CD4-positive, alpha-beta T cell (primary cell): ENCODE results near the gene GPR107. TPM values are rescaled to one million over a fixed set of nuclear protein-coding genes. Genes with fewer than 3 reads are reported as not detected.

ENCODE experiments used
- ATAC-seq: fragments of 200-7000 bp; cut with Tn5 transposase; one replicate; pipeline ENCODE4 v1.10.0; 2022; ENCODE audit warnings: mild to moderate bottlenecking; ENCODE audit not compliant: poor library complexity
- CTCF ChIA-PET: fragments of 350-600 bp; sonication (Branson Sonifier 250); formaldehyde crosslinking; loops from one replicate; lab custom pipeline; 2021; ENCODE audit warnings: antibody characterized with exemption, inconsistent platforms; lab: Charles Lee
- POLR2A ChIA-PET: fragments of 350-600 bp; sonication (Branson Sonifier 250); formaldehyde crosslinking; loops from one replicate; lab custom pipeline; 2021; ENCODE audit warnings: antibody characterized with exemption, inconsistent platforms; lab: Charles Lee
- DNase-seq, 14 experiments: peaks; one replicate each; pipeline ENCODE4 v3.0.0-alpha.2; 2013 to 2020; ENCODE audit warnings: mixed read lengths in 2 of 14
- H3K27ac ChIP-seq, 2 donors: one replicate each; pipeline versions ENCODE4 v1.5.1 to v1.7.0; 2013; ENCODE audit warnings: low read length in 2 of 2, low read depth in 1 of 2, mild to moderate bottlenecking in 1 of 2
- H3K27me3 ChIP-seq, 2 experiments: 1 replicate in 1 of 2; 2 replicates in 1 of 2; pipeline versions ENCODE4 v1.6.1 to v1.7.0; 2013; ENCODE audit warnings: low read length in 2 of 2, control low read depth in 1 of 2, mild to moderate bottlenecking in 1 of 2, moderate library complexity in 1 of 2; ENCODE audit not compliant: insufficient read depth in 2 of 2, control insufficient read depth in 1 of 2
- H3K36me3 ChIP-seq: one replicate; pipeline ENCODE4 v1.6.1; 2013; ENCODE audit warnings: low read length, control low read depth; ENCODE audit not compliant: insufficient read depth
- H3K4me1 ChIP-seq: one replicate; pipeline ENCODE4 v1.6.1; 2013; ENCODE audit warnings: low read length, control low read depth; ENCODE audit not compliant: insufficient read depth
- H3K4me3 ChIP-seq: one replicate; pipeline ENCODE4 v1.5.1; 2013; ENCODE audit warnings: mild to moderate bottlenecking, low read length, moderate library complexity
- H3K9me3 ChIP-seq, 2 experiments: 1 replicate in 1 of 2; 2 replicates in 1 of 2; pipeline versions ENCODE4 v1.6.1 to v1.7.0; 2013; ENCODE audit warnings: low read length in 2 of 2, mild to moderate bottlenecking in 2 of 2, control low read depth in 1 of 2, moderate library complexity in 1 of 2; ENCODE audit not compliant: control insufficient read depth in 1 of 2, insufficient read depth in 1 of 2
- H3K27ac Mint-ChIP-seq: one replicate; pipeline ENCODE4 v1.8.0; 2020; ENCODE audit warnings: mixed read lengths
- H3K27me3 Mint-ChIP-seq: one replicate; pipeline ENCODE4 v1.8.0; 2021; ENCODE audit warnings: mixed read lengths
- H3K36me3 Mint-ChIP-seq: one replicate; pipeline ENCODE4 v1.8.0; 2021; ENCODE audit warnings: low read depth, mixed read lengths
- H3K4me1 Mint-ChIP-seq: one replicate; pipeline ENCODE4 v1.8.0; 2021; ENCODE audit warnings: low read depth, mixed read lengths
- H3K4me3 Mint-ChIP-seq: one replicate; pipeline ENCODE4 v1.8.0; 2020; ENCODE audit warnings: mild to moderate bottlenecking, mixed read lengths
- H3K9me3 Mint-ChIP-seq: one replicate; pipeline ENCODE4 v1.8.0; 2020; ENCODE audit warnings: mixed read lengths
- intact Hi-C, 2 experiments: fragments of 100-400 bp; cut with DNase I in 1 of 2; cut with micrococcal nuclease in 1 of 2; formaldehyde crosslinking; loops; one replicate each; pipeline versions ENCODE4 v1.15.1 to v1.9.0; 2023 to 2025; cut with DNase I, micrococcal nuclease
- total RNA-seq, 174 experiments: library from RNA in 2 of 174; stranded (reverse) in 2 of 174; gene quantifications; one replicate each; pipeline ENCODE4 v1.2.3 and lab custom pipeline; 2021 to 2026
- TF ChIP-seq, protein P1 (sequence below): fragments of 200-600 bp; IDR thresholded peaks from one replicate; pipeline ENCODE4 v1.8.0; 2022; ENCODE audit warnings: antibody characterized with exemption, mild to moderate bottlenecking

Gene GPR107
- total RNA-seq, 2 experiments from 2014 or later: 18.9 to 19.2 TPM

DNA sequence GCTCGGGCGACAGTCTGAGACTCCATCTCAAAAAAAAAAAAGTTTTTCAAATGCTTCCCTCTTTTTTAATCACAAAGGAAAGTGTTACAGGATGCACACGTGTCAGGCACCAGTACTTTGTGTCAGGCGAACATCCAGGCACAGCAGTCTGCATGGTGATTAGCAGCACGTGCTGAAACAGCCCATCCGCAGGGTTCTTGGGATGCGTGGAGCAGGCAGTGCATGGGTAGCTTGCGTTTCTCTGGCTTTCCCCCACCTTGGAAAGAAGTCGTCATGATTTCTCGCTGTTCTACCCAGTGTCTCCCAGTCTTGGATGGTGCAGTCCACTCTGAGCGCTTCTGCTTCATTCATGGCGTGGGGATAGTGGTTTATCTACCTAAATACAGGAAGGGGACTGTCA is 35.4 kb downstream of the GPR107 start:
- peaks cover 74% of the 10 kb centered on the region for H3K36me3 Mint-ChIP-seq
- no peak overlapping the region for H3K27ac Mint-ChIP-seq
- ChIA-PET POLR2A (no interaction called here), CTCF (no interaction called here)
- Histone ChIP-seq H3K27ac (no peak overlapping the region), H3K4me3 (no peak overlapping the region), H3K36me3 (peaks cover 67% of the 10 kb centered on the region), H3K9me3 (no peaks in the 10 kb centered on the region), H3K4me1 (no peaks in the 10 kb centered on the region), H3K27me3 (no peaks in the 10 kb centered on the region)
- H3K4me1 Mint-ChIP-seq: no peaks in the 10 kb centered on the region
- no peaks in the 10 kb centered on the region for H3K27me3 Mint-ChIP-seq
- no peak overlapping the region for H3K4me3 Mint-ChIP-seq
- intact Hi-C loops: no loop called here
- TF ChIP-seq, protein P1, sequence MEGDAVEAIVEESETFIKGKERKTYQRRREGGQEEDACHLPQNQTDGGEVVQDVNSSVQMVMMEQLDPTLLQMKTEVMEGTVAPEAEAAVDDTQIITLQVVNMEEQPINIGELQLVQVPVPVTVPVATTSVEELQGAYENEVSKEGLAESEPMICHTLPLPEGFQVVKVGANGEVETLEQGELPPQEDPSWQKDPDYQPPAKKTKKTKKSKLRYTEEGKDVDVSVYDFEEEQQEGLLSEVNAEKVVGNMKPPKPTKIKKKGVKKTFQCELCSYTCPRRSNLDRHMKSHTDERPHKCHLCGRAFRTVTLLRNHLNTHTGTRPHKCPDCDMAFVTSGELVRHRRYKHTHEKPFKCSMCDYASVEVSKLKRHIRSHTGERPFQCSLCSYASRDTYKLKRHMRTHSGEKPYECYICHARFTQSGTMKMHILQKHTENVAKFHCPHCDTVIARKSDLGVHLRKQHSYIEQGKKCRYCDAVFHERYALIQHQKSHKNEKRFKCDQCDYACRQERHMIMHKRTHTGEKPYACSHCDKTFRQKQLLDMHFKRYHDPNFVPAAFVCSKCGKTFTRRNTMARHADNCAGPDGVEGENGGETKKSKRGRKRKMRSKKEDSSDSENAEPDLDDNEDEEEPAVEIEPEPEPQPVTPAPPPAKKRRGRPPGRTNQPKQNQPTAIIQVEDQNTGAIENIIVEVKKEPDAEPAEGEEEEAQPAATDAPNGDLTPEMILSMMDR: no peak
- DNase-seq: no peak
- ATAC-seq: no peak
- H3K9me3 Mint-ChIP-seq: no peaks in the 10 kb centered on the region

DNA sequence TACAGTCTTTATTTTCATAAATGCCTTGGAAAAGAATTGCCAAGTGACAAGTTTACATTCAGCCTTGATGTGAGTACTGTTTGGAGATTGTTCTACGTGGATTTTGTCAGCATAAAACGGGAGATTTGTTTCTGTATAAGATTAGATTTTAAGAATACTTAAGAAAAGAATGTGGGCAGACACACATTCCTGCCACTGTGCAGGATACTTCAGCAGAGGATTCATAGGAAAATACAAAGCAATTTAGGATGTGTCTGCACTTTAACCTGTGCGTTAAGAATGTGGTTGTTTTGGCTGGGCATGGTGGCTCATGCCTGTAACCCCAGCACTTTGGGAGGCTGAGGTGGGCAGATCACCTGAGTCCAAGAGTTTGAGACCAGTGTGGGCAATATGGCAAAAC is 37.2 kb downstream of the GPR107 start:
- POLR2A ChIA-PET: no interaction called here
- Histone ChIP-seq H3K4me3 (no peak overlapping the region), H3K9me3 (no peaks in the 10 kb centered on the region), H3K4me1 (no peaks in the 10 kb centered on the region), H3K27me3 (no peaks in the 10 kb centered on the region), H3K36me3 (peaks cover 59% of the 10 kb centered on the region), H3K27ac (no peak overlapping the region)
- H3K27ac Mint-ChIP-seq: no peak overlapping the region
- DNase-seq: no peak
- no peaks in the 10 kb centered on the region for H3K4me1 Mint-ChIP-seq
- H3K9me3 Mint-ChIP-seq: no peaks in the 10 kb centered on the region
- CTCF ChIA-PET: no interaction called here
- no peaks in the 10 kb centered on the region for H3K27me3 Mint-ChIP-seq
- peaks cover 73% of the 10 kb centered on the region for H3K36me3 Mint-ChIP-seq
- no peak overlapping the region for H3K4me3 Mint-ChIP-seq
- TF ChIP-seq, protein P1: no peak
- intact Hi-C loops: no loop called here
- ATAC-seq: no peak

DNA sequence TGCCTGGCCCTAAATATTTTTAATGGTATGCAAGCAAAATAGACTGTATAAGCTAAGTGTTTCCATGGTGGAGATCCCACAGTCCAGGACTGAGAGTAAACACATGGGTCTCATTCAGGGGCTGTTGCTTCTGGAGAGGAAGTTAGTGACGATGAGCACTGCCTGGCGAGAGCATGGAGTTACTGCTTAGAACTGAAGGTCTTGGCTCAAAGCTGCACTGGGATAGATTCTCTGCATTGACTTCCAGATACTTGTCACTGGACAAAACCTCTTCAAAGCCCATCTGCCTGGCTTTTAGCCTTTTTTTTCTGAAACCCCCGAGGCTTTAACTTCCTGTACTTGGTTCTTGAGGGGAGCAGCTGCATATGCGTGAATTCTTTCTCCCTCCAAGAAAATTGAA is 39.2 kb downstream of the GPR107 start:
- CTCF ChIA-PET: no interaction called here
- no peaks in the 10 kb centered on the region for H3K4me1 ChIP-seq
- Mint-ChIP-seq H3K36me3 (peaks cover 74% of the 10 kb centered on the region), H3K4me3 (no peak overlapping the region), H3K4me1 (no peaks in the 10 kb centered on the region), H3K27ac (no peak overlapping the region), H3K9me3 (no peaks in the 10 kb centered on the region), H3K27me3 (no peaks in the 10 kb centered on the region)
- no peaks in the 10 kb centered on the region for H3K27me3 ChIP-seq
- no peaks in the 10 kb centered on the region for H3K9me3 ChIP-seq
- TF ChIP-seq, protein P1: no peak
- POLR2A ChIA-PET: no interaction called here
- H3K27ac ChIP-seq: no peak overlapping the region
- intact Hi-C loops: no loop called here
- peaks cover 55% of the 10 kb centered on the region for H3K36me3 ChIP-seq
- H3K4me3 ChIP-seq: no peak overlapping the region
- DNase-seq (no peak), ATAC-seq (no peak)
